Stimulated activated CD4-positive, alpha-beta T cell treated with anti-CD3 and anti-CD28 coated beads, TNF-alpha, amount 100 ng/mL, for 48 hours (primary cell): Measurements from ENCODE around the gene UBN1.

Experiments used
- DNase-seq, 3 donors: peaks; one replicate each; pipeline ENCODE4 v3.0.0-alpha.2; 2020; ENCODE audit warnings: low read depth in 3 of 3

The UBN1 gene

DNA sequence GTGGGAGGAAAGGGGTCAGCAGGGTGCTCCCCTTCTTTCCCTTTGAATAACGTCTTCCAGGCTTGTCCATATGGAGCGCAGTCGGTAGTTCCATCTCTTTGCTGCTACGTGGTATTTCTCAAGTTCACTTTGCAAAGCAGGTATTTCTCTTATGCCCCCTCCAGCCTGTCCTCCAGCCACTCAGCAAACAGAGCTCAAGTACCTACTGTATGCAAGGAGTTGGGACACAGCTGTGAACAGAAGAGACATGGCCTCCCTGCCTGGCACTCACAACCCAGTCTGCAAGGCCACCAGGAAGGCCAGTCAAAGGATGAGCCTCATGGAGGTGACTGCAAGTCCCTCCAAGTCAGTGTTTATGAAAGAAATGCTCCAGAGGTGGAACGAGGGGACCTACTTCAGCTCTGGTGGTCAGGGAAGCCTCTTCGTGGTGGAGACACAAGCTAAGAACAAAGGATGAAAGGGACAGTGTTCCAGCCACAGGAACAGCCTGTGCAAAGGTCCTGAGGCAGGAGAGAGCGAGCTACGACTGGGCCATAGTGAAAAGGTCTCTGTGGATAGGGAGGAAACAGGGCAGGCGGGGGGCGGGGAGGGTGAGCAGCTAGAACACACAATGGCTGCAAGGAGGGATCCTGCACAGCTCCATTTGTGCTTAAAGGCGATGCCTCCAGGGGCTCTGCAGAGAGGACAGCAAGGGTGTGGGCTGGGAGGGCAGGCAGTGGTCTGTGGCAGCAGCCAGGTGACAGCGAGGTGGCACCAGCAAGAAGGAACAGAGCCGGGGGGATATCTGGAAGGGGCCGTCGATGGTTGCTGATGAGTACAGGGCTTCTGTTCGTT is 57.0 kb downstream of the UBN1 start:
- DNase-seq, result no peak

DNA sequence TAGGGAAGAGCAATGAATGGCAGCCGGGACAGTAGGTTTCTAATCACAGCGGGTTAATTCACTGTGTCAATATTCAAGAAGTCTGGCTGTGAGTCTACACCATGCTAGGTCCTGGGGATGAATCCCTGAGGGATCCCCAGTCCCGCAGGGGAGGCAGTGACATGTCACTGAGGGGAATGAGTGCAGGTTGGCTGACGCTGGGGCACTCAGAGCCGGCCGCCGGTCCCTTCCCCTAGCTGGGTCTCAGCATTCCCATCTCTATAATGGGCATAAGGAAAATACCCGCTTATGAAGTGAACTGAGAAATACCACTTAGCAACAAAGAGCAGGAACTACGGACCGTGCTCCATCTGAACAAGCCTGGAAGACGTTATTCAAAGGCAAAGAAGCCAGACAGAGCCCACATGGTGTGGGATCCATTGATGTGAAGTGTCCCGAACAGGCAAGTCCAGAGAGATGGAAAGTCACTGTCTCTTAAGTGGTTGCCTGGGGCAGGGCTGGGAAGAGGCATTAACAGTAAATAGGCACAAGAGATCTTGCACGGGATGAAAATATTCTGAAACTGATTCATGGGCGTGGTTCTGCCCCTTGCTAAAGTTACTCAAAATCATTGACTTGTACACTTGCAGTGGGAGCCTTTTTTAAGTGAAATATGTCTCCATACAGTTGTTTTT is 57.8 kb downstream of the UBN1 start:
- no peak for DNase-seq

- DNase-seq, result no peak
These were observed 61.6 kb downstream of the UBN1 start for GRCh38 chr16:4908854-4909401.

DNA sequence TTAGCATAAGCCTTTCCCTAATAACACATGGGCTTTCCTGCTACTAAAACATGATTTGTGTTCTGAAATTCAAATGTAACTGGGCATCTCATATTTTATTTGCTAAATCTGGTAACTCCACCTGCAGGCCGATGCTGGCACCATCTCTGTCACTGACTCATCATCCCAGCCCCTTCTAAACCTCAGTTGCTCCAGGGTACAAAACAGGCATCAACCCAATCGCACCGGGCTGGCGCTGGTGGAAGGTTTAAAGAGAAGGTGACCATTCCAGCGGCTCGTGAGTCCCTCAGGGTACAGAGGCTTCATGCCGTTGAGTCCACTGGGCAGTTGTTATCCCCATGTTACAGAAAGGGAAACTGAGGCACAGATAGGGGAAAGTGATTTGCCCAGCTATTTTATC is 62.5 kb downstream of the UBN1 start:
- no peak for DNase-seq

DNA sequence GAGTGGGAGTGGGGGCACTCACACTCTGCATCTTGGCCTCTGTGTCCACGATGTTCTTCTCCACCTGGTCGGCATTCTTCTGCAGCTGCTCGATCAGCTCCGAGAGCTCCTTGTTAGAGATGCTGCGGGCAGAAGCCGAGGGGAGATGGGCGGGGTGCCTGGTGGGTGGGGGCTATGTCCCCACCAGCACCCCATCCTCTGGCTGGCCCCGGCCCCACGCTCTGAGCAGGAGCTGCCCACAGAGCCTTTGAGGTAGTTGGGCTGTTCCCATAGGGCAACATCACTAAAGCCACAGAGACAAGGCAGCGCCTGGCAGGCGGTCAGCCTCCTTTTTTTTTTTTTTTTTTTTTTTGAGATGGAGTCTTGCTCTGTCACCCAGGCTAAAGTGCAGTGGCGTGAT is 63.5 kb downstream of the UBN1 start:
- no peak for DNase-seq

DNA sequence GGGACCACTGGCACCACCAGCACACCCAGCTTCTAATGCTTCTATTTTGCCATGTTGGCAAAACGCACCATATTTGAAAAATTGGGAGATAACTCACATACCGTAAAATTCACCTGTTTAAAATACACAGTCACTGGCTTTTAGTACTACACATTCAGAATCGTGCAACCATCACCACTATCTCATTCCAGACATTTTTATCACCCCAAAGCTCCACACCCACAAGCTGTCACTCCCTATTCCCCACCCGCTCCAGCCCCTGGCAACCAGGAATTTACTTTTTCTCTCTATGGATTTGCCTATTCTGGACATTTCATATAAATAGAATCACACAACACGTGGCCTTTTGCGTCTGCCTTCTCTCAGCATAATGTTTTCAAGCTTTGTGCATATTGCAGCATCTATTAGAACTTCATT is 64.7 kb downstream of the UBN1 start:
- DNase-seq, result no peak

GRCh38 chr16:4913130-4913773 is 66.0 kb downstream of the UBN1 start:
- no peak for DNase-seq

GRCh38 chr16:4913774-4914525 is 66.7 kb downstream of the UBN1 start:
- no peak for DNase-seq

DNA sequence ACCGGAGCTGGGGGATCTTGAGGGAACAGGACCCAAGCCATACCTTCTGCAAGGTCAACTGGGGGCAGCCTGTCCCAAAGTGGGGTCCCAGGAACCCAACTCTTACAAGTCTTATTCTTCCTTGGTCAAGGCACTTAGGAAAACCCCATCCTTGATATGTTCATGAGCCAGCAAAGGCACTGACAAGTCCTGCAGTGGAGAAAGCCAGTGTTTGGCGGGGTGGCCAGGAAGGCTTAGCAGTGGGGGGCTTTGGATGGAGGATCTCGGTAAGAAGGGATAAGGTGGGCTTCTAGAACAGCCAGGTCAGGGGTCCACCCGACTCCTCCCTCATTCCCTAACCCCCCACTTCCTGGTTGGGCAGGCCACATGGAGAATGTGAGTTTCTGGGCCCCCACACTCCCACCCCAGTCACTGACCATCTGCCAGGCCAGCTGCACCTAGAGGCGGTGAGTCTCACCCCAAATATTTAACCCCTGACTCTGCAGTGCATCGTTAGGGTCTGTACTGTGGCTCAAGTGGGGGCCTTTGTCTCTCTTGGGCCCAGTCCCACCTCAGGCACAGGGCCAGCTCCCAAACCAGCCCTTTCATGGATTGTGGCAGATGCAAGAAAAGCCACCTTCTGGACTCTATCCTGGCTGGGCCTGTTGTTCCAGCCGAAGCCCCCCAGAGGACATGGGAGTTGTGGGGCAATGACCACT is 67.4 kb downstream of the UBN1 start:
- DNase-seq, result no peak

DNA sequence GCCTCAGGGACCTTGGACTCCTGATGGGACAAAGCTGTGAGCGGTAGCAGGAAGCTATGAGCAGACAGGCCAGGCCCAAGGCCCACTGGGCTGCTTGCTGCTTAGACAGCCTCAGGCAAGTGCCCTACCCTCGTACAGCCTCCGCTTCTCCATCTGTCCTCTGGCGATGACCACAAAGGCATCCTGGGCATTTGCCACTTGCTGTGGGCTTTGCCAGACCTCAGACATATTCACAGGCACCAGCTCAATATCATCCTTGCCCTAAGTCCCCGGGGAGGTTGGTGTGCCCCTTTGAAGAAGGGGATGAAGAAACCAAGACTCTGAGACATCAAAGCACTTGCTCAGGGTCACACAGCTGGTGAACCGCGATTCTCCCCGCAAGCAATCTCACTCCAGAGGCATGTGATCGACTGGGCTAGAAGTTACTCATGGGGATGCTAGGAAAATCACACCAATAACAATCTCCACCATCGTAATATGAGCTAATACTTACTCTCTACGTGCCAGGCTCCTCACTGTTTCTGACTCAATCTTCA is 68.0 kb downstream of the UBN1 start:
- no peak for DNase-seq

GRCh38 chr16:4917117-4917516 is 69.8 kb downstream of the UBN1 start:
- no peak for DNase-seq

GRCh38 chr16:4918781-4919251 is 71.5 kb downstream of the UBN1 start:
- DNase-seq, result no peak

DNA sequence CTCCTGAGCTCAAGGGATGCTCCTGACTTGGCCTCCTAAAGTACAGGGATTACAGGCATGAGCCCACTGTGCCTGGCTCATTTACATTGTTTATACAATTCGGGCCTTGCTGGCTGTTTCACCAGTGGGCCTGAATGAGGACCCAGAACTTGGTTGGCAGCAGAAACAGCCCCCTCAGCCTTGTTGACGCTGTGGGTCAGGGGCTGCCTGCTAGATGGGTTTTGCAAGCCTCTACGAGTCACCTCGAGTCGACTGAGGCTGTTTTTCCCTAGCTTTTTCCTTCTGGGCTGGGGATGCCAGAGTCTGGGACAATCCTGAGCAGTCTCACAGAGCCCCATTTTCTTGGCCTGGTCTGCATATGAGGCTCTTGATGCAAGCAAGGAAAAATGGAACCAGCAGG is 73.5 kb downstream of the UBN1 start:
- no peak for DNase-seq

DNA sequence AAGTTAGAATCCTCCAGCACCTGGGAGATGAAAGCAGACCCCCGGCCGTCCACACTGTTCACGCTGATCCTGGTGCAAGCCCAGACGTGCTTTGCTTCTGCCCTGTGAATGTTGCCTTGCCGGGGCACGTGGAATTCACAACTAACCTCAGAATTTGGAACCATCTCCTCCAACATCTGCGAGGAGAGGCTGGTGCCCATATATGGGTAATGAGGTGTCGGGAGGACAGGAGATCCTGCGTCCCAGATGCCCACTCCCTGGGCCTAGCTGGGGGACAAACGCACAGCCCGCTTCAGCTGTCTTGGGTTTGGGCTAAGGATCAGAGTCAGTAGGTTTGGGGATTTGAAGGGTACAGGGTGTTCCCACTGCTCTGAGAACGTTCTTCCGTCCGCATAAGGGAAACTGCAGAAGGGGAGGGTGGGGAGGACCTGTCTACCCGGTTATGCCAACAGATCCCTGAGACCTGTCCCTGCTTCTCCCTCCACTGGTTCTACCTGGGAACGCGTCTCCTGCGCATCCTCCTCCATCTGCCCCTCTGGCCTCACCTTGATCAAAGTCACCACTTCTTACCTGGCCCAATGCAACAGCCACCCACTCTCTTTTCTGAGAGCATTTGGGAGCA is 75.6 kb downstream of the UBN1 start:
- DNase-seq, result no peak

DNA sequence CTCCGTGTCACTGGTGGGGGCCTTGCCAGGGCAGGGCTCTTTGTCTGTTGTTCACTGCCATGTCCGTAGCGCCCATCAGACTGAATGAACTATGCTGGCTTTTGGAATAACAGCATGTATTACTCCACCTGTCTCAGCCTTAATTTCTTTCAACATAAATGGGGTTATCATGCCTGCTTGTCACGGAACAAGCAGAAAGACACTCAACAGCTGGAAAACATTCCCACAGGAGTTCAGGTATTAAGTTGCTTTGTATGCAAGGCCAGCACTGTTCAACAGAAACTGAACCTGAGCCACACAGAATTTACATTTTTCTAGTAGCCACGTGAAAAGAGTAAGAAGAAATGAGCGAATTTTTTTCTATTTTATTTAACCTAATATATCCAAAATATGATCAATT is 76.6 kb downstream of the UBN1 start:
- DNase-seq, result no peak

GRCh38 chr16:4924593-4925292 is 77.5 kb downstream of the UBN1 start:
- no peak for DNase-seq

- no peak for DNase-seq
These were observed 78.0 kb downstream of the UBN1 start for GRCh38 chr16:4925293-4925607.

GRCh38 chr16:4925791-4926190 is 78.5 kb downstream of the UBN1 start:
- DNase-seq, result no peak

GRCh38 chr16:4926928-4927327 is 79.6 kb downstream of the UBN1 start:
- DNase-seq, result no peak

- no peak for DNase-seq
These were observed 80.4 kb downstream of the UBN1 start for GRCh38 chr16:4927661-4928060.
